HepG2 (cell line): ENCODE results near the gene MADCAM1.

Experiments used
- AGO2 ChIP-seq: fragments of 200-400 bp; formaldehyde crosslinking; optimal IDR thresholded peaks from 2 replicates; pipeline ENCODE3; 2017; ENCODE audit warnings: mild to moderate bottlenecking, low read depth, low read length, moderate library complexity
- ASH2L ChIP-seq: fragments of 300-600, 200-600 bp; sonication (generic); IDR thresholded peaks from 2 replicates; pipeline ENCODE4 v1.7.0; 2017; ENCODE audit warnings: low read depth, mild to moderate bottlenecking, moderate library complexity, mixed read lengths, low read length; ENCODE audit not compliant: insufficient read length
- CBX5 ChIP-seq: sonication (generic); formaldehyde crosslinking; IDR thresholded peaks from 2 replicates; pipeline ENCODE4 v1.4.0; 2020; ENCODE audit warnings: missing genetic modification reagents, borderline replicate concordance
- RNF2 ChIP-seq: fragments of 450-650 bp; conservative IDR thresholded peaks from 2 replicates; pipeline ENCODE4 v1.6.1; 2016; ENCODE audit warnings: low read depth
- SMARCC2 ChIP-seq: fragments of 450-650 bp; IDR thresholded peaks from 2 replicates; pipeline ENCODE4 v1.6.1; 2017; ENCODE audit warnings: antibody characterized with exemption, mild to moderate bottlenecking
- TBX2 ChIP-seq: sonication (generic); formaldehyde crosslinking; IDR thresholded peaks from 2 replicates; pipeline ENCODE4 v1.5.0; 2020; ENCODE audit warnings: missing genetic modification reagents, mild to moderate bottlenecking, borderline replicate concordance
- ZBTB44 ChIP-seq: sonication (generic); formaldehyde crosslinking; IDR thresholded peaks from 2 replicates; pipeline ENCODE4 v1.4.0; 2020; ENCODE audit warnings: missing genetic modification reagents
- ZNF274 ChIP-seq: sonication (generic); formaldehyde crosslinking; IDR thresholded peaks from 2 replicates; pipeline ENCODE4 v1.5.1; 2020; ENCODE audit warnings: mild to moderate bottlenecking, missing genetic modification reagents
- ZNF407 ChIP-seq: sonication (generic); formaldehyde crosslinking; IDR thresholded peaks from one replicate; pipeline ENCODE4 v1.5.1; 2020; ENCODE audit warnings: mild to moderate bottlenecking, missing genetic modification reagents; ENCODE audit errors: not compliant biosample characterization
- ZNF501 ChIP-seq: sonication (generic); formaldehyde crosslinking; IDR thresholded peaks from 2 replicates; pipeline ENCODE4 v1.5.1; 2020; ENCODE audit warnings: mild to moderate bottlenecking, moderate library complexity, missing genetic modification reagents
- ZNF891 ChIP-seq: sonication (generic); formaldehyde crosslinking; IDR thresholded peaks from 2 replicates; pipeline ENCODE4 v1.5.0; 2020; ENCODE audit warnings: mild to moderate bottlenecking, missing genetic modification reagents
- TF ChIP-seq, protein P1 (sequence below): sonication (generic); formaldehyde crosslinking; IDR thresholded peaks from 2 replicates; pipeline ENCODE4 v1.9.0; 2021; ENCODE audit warnings: missing genetic modification reagents, mild to moderate bottlenecking, borderline replicate concordance
- TF ChIP-seq, protein P2 (sequence below): sonication (generic); formaldehyde crosslinking; conservative IDR thresholded peaks from 2 replicates; pipeline ENCODE4 v1.8.1; 2023; ENCODE audit warnings: missing genetic modification reagents

DNA sequence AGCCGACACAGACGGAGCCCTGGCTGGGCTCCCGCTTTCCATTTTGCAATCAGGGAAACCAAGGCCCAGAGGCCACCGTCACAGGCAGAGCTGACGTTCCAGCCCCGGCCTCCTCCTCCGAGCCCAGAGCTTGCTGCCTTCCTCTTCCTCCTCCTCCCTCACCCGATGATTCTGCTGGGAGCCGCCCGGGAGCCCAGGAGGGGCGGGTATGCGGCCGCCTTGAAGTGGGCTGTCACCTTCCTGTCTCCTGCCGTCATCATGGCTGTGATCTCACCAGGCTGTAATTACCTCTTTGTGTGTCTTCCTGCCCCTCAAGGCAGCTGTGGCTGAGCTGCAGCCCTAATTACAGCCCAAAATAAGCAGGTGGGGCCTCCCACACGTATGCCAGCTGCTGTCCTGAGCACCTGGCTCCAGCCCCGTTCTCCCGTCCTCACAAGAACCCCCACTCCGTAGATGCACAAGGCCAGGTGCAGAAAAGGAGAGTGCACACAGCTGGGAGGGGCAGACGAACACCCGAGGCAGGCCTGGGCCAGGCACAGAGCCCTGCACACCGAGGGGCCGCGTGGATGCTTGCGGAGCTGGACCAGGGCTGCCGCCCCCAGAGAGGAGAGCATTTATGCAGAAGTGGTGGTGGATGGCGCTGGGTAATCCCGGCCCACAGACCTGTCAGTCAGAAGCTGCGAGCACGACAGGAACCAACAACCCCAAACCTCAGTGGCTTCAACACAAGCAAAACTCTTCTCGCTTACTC lies 15.0 kb downstream of the MADCAM1 start:
- TF ChIP-seq ZNF501 (no peak), AGO2 (no peak), ASH2L (no peak), TBX2 (no peak), RNF2 (no peak), ZBTB44 (CRISPR knock-in tag) (no peak), ZNF891 (CRISPR knock-in tag) (no peak), SMARCC2 (no peak), CBX5 (CRISPR knock-in tag) (no peak), ZNF407 (no peak), ZNF274 (no peak)
- TF ChIP-seq, protein P1, sequence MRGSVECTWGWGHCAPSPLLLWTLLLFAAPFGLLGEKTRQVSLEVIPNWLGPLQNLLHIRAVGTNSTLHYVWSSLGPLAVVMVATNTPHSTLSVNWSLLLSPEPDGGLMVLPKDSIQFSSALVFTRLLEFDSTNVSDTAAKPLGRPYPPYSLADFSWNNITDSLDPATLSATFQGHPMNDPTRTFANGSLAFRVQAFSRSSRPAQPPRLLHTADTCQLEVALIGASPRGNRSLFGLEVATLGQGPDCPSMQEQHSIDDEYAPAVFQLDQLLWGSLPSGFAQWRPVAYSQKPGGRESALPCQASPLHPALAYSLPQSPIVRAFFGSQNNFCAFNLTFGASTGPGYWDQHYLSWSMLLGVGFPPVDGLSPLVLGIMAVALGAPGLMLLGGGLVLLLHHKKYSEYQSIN (CRISPR knock-in tag), result no peak
- TF ChIP-seq, protein P2, sequence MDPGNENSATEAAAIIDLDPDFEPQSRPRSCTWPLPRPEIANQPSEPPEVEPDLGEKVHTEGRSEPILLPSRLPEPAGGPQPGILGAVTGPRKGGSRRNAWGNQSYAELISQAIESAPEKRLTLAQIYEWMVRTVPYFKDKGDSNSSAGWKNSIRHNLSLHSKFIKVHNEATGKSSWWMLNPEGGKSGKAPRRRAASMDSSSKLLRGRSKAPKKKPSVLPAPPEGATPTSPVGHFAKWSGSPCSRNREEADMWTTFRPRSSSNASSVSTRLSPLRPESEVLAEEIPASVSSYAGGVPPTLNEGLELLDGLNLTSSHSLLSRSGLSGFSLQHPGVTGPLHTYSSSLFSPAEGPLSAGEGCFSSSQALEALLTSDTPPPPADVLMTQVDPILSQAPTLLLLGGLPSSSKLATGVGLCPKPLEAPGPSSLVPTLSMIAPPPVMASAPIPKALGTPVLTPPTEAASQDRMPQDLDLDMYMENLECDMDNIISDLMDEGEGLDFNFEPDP, result no peak
